Activated naive CD8-positive, alpha-beta T cell treated with anti-CD3 and anti-CD28 coated beads, Interleukin-2, amount 10 ng/mL, durations not matched to agents 7 days and 5 days (primary cell): ENCODE data around the gene LDLRAD4. TPM values are rescaled to one million over a fixed set of nuclear protein-coding genes. Genes with fewer than 3 reads are reported as not detected.
A peak's percentile ranks its signal among the peaks of the same experiment; 100 is the strongest.

Experiments used
- ATAC-seq: fragments of 150-1000 bp; cut with Tn5 transposase; one replicate; pipeline ENCODE4 v1.10.0; 2021; ENCODE audit warnings: low read depth, moderate library complexity
- POLR2A ChIA-PET: fragments of 350-600 bp; sonication (Branson Sonifier 250); formaldehyde crosslinking; loops from one replicate; lab custom pipeline; 2021; ENCODE audit warnings: antibody characterized with exemption; lab: Charles Lee
- DNase-seq: peaks from one replicate; pipeline ENCODE4 v3.0.0; 2021
- H3K27ac Mint-ChIP-seq: one replicate; pipeline ENCODE4 v1.8.0; 2022; ENCODE audit warnings: mild to moderate bottlenecking, mixed read lengths
- H3K27me3 Mint-ChIP-seq: one replicate; pipeline ENCODE4 v1.8.0; 2022; ENCODE audit warnings: mild to moderate bottlenecking, moderate library complexity, mixed read lengths
- H3K36me3 Mint-ChIP-seq: one replicate; pipeline ENCODE4 v1.8.0; 2021; ENCODE audit warnings: mild to moderate bottlenecking, mixed read lengths
- H3K4me1 Mint-ChIP-seq: one replicate; pipeline ENCODE4 v1.8.0; 2021; ENCODE audit warnings: mixed read lengths
- H3K4me3 Mint-ChIP-seq: one replicate; pipeline ENCODE4 v1.8.0; 2022; ENCODE audit warnings: mild to moderate bottlenecking, moderate library complexity, mixed read lengths
- H3K9me3 Mint-ChIP-seq: one replicate; pipeline ENCODE4 v1.8.0; 2021; ENCODE audit warnings: mixed read lengths
- total RNA-seq, 2 experiments: library from RNA; stranded (reverse); gene quantifications; one replicate each; pipeline ENCODE4 v1.2.3, GENCODE V29; 2021

The LDLRAD4 gene
- total RNA-seq, 2 experiments from 2014 or later, result 40.3 to 44.3 TPM

DNA sequence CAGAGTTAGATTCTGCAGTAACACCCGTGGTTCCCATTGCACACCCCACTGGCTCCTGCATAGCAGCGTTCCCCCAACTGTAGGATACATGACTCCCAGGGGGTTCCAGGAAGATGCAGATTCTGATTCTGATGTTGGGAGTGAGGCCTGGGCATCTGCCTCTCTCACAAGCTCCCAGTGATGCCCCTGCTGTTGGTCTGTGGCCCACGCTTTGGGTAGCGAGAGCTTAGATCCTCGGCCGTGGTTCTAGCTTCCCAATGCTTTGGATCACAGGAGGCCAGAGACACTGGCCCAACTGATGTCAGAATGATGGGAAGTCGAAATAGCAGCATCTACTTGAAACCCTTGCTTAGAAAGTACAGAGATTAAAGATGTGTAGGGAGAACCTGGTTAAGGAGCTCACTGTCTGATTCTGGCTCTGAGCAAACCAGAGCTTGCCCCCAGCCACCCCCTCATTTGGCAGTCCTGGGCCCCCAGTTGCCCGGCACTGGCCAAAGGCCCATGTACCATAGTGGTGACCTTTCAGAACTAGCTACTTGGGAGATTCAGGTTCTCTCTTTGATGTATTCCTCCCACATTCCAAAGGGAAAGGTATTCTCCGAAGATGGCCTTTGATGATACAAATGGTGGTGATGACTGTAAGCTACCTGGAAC is 310.3 kb downstream of the LDLRAD4 start:
- H3K27ac Mint-ChIP-seq, result peak overlapping the region; percentile 33
- H3K36me3 Mint-ChIP-seq, result peaks cover 11% of the 10 kb centered on the region
- no peaks in the 10 kb centered on the region for H3K27me3 Mint-ChIP-seq
- H3K4me3 Mint-ChIP-seq, result no peak overlapping the region
- POLR2A ChIA-PET, result no interaction called here
- DNase-seq (no peak), ATAC-seq (no peak)
- no peaks in the 10 kb centered on the region for H3K9me3 Mint-ChIP-seq
- peaks cover 8% of the 10 kb centered on the region for H3K4me1 Mint-ChIP-seq

DNA sequence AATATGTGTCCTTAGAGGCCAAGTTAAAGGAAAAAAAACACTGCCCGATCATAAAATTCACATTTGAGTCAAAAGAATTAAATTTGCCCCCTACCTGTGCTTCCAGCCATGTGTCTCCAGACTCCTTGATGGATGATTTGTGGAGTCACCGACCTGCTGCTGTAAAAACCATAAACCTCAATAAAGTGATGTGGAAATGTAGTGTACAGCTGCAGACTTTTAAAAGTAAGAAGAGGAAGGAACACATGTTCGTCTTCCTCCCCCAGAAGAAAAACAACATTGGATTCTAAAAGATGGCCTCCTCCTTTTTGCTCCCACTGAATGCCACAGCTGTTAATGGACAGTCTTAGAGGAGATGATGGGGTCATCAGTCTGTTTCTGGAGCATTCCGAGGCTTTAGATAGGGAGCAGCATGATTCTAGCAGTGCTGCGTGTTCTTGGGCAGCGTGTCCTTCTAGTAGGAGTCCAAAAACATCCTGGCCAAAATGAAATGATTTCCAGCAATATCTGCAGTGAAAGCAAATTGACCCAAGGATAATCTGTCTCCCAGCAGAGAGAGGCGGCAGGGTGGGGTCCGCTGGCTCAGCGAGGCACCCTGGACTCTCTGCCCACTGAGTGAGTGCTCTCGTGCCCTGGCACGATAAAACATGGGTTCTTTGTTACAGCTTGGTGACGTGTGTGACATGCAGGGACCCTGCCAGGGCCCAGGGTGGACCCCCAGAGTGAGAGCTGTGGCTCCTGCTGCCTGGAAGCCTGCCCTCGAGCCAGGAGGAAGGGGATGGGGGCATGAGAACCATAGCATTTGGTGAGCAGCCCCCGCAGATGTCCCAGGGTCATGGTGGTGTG is 311.7 kb downstream of the LDLRAD4 start:
- POLR2A ChIA-PET, result no interaction called here
- H3K27me3 Mint-ChIP-seq, result no peaks in the 10 kb centered on the region
- no peak for DNase-seq
- H3K27ac Mint-ChIP-seq, result no peak overlapping the region
- ATAC-seq, result no peak
- no peak overlapping the region for H3K4me3 Mint-ChIP-seq
- no peaks in the 10 kb centered on the region for H3K9me3 Mint-ChIP-seq
- peaks cover 18% of the 10 kb centered on the region for H3K4me1 Mint-ChIP-seq
- H3K36me3 Mint-ChIP-seq, result peaks cover 6% of the 10 kb centered on the region

DNA sequence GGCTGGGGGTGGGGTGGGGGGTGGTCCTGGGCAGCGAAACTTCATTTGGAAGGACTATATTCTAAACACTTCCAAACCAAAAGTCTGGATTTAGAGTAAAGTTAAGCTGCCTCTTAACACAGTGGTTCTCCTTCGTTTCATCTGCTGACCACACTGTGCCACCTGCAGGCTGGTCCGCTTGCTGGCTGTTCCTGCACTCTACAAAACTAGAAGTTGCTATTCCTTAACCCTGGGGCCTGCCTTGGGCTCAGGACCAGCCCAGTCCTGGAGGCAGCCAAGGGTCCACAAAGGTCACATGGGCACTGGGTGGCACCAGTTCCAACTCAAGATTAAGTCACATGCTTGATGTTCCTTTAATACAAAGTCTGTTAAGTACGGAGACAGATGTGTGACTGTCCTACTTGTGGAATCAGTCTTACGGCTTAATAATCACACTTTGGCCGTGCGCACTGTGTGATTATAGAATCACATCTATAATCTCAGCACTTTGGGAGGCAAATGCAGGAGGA is 312.4 kb downstream of the LDLRAD4 start:
- ATAC-seq, result no peak

DNA sequence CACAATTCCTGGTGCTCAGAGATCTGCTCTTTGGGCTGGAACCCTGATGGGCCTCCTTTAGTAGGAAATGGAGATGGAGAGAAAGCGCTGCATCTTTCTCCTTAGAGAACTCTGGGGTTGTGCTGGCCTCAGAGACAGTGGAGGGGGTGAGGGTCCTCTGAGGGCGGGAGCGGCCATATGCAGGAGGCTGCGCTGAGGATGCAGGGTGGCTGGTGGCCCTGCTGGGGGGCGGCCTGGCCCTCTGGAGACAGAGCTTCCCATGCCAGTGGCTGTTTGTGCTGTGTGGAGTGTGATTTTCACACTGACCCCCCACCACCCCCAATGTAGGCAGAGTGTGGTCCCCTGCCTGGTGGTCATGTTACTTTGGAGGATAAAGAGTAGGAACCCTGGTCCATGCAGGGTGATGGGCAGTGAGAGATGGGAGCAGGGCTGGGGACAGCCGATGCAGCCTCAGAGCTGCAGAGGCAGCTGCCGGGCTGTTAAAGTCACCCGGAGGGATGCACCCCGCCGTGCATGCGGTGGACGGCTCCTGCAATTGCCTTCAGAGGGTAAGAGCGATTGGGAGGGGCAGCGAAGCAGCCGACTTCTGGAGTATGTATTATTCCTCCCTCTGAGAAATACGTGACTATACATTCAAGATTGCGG is 313.2 kb downstream of the LDLRAD4 start:
- no peak for ATAC-seq
- no peaks in the 10 kb centered on the region for H3K9me3 Mint-ChIP-seq
- H3K27ac Mint-ChIP-seq, result no peak overlapping the region
- no peak for DNase-seq
- peaks cover 18% of the 10 kb centered on the region for H3K4me1 Mint-ChIP-seq
- H3K36me3 Mint-ChIP-seq, result peaks cover 6% of the 10 kb centered on the region
- POLR2A ChIA-PET, result no interaction called here
- H3K27me3 Mint-ChIP-seq, result no peaks in the 10 kb centered on the region
- H3K4me3 Mint-ChIP-seq, result no peak overlapping the region

More for the DNA sequence above, 312.4 kb downstream of the LDLRAD4 start:
- DNase-seq, result no peak
- no peak overlapping the region for H3K27ac Mint-ChIP-seq
- H3K36me3 Mint-ChIP-seq, result peaks cover 6% of the 10 kb centered on the region
- no peaks in the 10 kb centered on the region for H3K27me3 Mint-ChIP-seq
- peaks cover 18% of the 10 kb centered on the region for H3K4me1 Mint-ChIP-seq
- H3K4me3 Mint-ChIP-seq, result no peak overlapping the region
- H3K9me3 Mint-ChIP-seq, result no peaks in the 10 kb centered on the region
- POLR2A ChIA-PET, result no interaction called here

DNA sequence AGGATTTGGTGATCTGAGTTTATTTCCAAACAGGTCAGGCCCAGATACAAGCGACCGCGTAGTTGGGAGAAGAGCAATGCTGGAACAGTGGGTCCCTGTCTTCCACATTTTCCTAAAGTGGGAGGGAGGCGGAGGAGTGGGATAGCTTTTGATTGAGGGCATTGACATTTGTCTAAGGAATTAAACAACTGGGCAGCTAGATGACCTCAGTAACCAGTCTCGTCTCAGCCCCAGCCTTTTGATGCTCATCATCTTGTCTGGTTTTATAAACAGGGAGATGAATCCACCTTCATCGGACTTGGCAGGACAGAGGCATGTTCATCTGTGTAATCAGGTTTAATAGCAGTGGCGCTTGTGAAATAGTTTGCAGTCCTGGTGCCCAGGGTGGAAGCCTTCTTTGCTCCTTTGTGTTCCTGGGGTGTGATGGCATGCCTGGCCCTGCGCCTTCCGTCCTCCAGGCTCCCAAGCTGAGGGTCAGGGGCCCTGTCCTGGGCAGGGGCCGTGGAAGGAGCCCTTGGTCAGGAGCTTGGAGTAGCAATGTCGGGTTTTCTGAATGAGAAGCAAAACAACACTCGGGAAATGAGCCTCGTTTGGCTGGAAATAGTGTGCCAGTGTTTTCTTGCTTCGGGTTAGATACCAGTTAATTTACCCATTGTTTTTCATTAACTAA is 314.0 kb downstream of the LDLRAD4 start:
- Mint-ChIP-seq H3K36me3 (peaks cover 6% of the 10 kb centered on the region), H3K27ac (no peak overlapping the region), H3K9me3 (no peaks in the 10 kb centered on the region), H3K27me3 (no peaks in the 10 kb centered on the region), H3K4me1 (peaks cover 20% of the 10 kb centered on the region), H3K4me3 (no peak overlapping the region)
- ATAC-seq (no peak), DNase-seq (no peak)
- POLR2A ChIA-PET, result no interaction called here

DNA sequence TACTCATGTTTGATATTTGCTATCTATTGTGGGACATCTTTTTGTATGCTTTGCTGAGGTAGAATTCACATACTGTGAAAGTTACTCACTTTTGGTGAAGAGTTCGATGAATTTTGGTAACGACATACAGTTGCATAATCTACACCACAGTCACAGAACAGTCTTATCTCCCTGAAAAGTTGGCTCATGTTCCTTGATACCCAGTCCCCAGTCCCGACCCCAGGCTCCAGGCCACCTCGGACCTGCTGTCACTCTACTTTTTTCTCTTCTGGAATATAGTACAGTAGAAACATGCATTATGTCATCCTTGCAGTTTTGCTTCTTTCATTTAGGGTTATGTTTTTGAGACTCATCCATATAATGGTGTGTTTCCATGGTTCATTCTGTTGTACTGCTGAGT is 316.1 kb downstream of the LDLRAD4 start:
- H3K9me3 Mint-ChIP-seq, result no peaks in the 10 kb centered on the region
- H3K27ac Mint-ChIP-seq, result no peak overlapping the region
- H3K36me3 Mint-ChIP-seq, result peaks cover 6% of the 10 kb centered on the region
- no peak overlapping the region for H3K4me3 Mint-ChIP-seq
- no peak for ATAC-seq
- H3K27me3 Mint-ChIP-seq, result no peaks in the 10 kb centered on the region
- DNase-seq, result no peak
- peaks cover 34% of the 10 kb centered on the region for H3K4me1 Mint-ChIP-seq
- POLR2A ChIA-PET, result no interaction called here

DNA sequence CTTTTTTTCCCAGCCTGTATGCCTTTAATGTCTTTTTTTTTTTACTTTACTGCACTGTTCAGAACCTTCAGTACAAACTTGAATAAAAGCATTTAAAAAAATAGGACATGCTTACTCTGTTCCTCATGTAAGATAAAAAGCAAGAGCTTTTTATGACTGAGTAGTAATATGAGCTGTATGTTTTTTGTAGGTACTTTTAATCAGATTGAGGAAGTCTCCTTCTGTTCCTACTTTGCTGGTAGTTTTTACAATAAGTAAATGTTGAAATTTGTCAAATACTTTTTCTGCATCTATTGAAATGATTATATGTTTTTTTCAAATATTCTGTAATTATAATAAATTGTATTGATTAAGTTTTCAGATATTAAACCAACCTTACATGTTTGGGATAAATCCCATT is 318.0 kb downstream of the LDLRAD4 start:
- POLR2A ChIA-PET, result no interaction called here
- H3K27ac Mint-ChIP-seq, result no peak overlapping the region
- peaks cover 5% of the 10 kb centered on the region for H3K36me3 Mint-ChIP-seq
- no peaks in the 10 kb centered on the region for H3K27me3 Mint-ChIP-seq
- H3K9me3 Mint-ChIP-seq, result no peaks in the 10 kb centered on the region
- peaks cover 42% of the 10 kb centered on the region for H3K4me1 Mint-ChIP-seq
- ATAC-seq (no peak), DNase-seq (no peak)
- H3K4me3 Mint-ChIP-seq, result no peak overlapping the region

DNA sequence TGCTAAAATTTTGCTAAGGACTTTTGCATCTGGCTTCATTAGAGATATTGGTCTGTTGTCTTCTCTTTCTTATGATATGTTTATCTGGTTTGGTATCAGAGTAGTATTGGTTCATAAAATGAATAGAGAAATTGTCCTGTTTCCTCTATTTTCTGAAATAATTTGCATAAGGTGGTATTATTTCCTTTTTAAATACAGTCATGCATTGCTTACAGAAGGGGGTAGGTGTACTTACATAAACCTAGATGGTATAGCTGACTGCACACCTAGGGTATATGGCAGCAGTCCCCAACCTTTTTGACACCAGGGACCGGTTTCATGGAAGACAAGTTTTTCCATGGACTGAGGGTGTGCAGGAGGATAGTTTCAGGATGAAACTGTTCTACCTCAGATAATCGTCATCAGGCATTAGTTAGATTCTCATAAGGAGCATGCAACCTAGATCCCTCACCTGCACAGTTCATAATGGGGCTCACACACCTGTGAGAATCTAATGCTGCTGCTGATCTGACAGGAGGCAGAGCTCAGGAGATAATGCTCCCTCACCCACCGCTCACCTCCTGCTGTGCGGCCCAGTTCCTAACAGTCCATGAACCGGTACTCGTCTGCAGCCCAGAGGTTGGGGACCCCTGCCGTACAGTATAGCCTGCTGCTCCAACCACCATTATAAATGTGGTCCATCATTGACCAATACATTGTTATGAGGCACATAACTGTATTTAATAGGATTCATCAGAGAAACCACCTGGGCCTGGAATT is 318.6 kb downstream of the LDLRAD4 start:
- no peak for DNase-seq
- peaks cover 4% of the 10 kb centered on the region for H3K36me3 Mint-ChIP-seq
- ATAC-seq, result no peak
- H3K4me3 Mint-ChIP-seq, result no peak overlapping the region
- POLR2A ChIA-PET, result no interaction called here
- no peaks in the 10 kb centered on the region for H3K9me3 Mint-ChIP-seq
- H3K27me3 Mint-ChIP-seq, result no peaks in the 10 kb centered on the region
- H3K4me1 Mint-ChIP-seq, result peaks cover 42% of the 10 kb centered on the region
- H3K27ac Mint-ChIP-seq, result no peak overlapping the region

DNA sequence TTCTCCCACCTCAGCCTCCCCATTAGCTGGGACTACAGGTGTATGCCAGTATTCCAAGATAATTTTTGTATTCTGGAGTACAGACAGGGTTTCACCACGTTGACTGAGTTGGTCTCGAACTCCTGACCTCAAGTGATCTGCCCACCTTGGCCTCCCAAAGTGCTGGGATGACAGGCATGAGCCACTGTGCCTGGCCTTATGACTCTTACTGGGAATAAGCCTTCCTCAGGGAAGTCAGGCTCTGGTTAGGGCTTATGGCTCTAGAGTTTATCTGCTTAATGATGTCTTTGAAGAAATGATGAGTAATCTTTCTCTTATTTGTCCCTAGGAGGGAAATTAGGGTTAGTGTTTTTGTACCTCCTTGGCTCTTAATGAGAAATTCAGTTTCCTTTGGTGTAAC is 320.1 kb downstream of the LDLRAD4 start:
- no peaks in the 10 kb centered on the region for H3K27me3 Mint-ChIP-seq
- H3K36me3 Mint-ChIP-seq, result peaks cover 8% of the 10 kb centered on the region
- peaks cover 42% of the 10 kb centered on the region for H3K4me1 Mint-ChIP-seq
- H3K9me3 Mint-ChIP-seq, result no peaks in the 10 kb centered on the region
- POLR2A ChIA-PET, result interaction anchor here (0.6 to 1.2 kb wide), 4 partner anchors 28 to 161 kb away, joined by 3 to 4 read pairs (median 4); no protein-coding TSS in a partner anchor
- ATAC-seq (peak; percentile 8), DNase-seq (no peak)
- H3K27ac Mint-ChIP-seq, result peak overlapping the region; percentile 93
- peak overlapping the region; percentile 76 for H3K4me3 Mint-ChIP-seq

DNA sequence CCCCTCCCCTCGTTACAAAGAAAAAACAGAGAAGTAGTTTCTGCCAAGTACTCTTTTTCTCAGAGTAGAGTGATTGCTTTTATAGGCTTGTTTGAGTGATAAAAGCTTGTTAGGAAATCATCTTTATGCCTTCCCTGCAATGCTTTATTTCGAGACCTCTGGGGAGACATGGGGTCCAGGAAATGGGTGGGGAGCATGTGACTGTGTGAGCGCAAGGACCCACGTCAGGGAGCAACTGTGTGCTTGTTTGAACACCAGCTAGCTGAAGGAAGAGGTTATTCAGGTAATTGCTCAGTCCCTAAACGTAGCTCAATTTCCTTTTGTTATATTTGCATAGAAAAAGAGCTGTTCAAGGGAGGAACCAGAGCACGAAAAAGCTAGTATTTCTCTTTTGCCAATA is 320.5 kb downstream of the LDLRAD4 start:
- H3K27ac Mint-ChIP-seq, result peak overlapping the region; percentile 93
- DNase-seq, result no peak
- no peaks in the 10 kb centered on the region for H3K27me3 Mint-ChIP-seq
- H3K4me3 Mint-ChIP-seq, result peak overlapping the region; percentile 76
- H3K36me3 Mint-ChIP-seq, result peaks cover 8% of the 10 kb centered on the region
- no peaks in the 10 kb centered on the region for H3K9me3 Mint-ChIP-seq
- H3K4me1 Mint-ChIP-seq, result peaks cover 40% of the 10 kb centered on the region
- peak; percentile 95 for ATAC-seq
- POLR2A ChIA-PET, result interaction anchor here (1.0 to 1.2 kb wide), 3 partner anchors 28 to 162 kb away, joined by 3 to 4 read pairs (median 4); no protein-coding TSS in a partner anchor

DNA sequence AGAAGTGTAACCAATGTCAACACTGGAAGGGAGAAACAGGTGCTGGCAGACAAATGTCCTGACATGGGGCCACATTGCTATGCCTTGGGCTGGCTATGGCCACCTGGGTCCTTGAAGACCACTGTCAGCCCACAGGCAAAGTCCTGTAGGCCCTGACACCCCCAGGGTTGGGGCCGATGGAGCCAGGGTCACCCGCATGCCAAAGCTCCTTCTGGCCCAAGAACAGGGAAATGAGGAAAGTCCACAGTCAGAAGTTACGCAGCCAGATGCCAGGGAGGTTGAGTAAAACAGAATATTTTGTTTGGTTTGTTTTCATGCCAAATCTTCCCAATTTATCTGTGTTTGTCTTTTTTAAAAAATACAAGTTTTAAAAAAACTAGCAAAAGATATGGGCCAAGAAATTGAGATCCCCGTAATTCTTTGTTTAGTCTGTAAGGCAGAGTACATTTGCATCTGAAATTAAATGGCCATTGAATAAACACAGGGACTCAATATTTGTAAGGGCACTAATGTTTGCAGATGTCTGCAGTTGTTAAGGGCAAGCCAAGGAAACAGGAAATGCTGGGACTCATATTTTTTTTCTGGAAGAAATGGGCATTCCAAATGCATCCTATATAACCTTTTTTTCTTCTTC is 321.4 kb downstream of the LDLRAD4 start:
- peaks cover 31% of the 10 kb centered on the region for H3K4me1 Mint-ChIP-seq
- H3K36me3 Mint-ChIP-seq, result peaks cover 13% of the 10 kb centered on the region
- POLR2A ChIA-PET, result no interaction called here
- H3K27ac Mint-ChIP-seq, result peak overlapping the region; percentile 93
- ATAC-seq (no peak), DNase-seq (no peak)
- H3K4me3 Mint-ChIP-seq, result peak overlapping the region; percentile 76
- no peaks in the 10 kb centered on the region for H3K9me3 Mint-ChIP-seq
- no peaks in the 10 kb centered on the region for H3K27me3 Mint-ChIP-seq
